Fibroblast of skin of right biceps (primary cell): ENCODE results near the gene VPS39.

Experiments
- DNase-seq: peaks from one replicate; pipeline ENCODE4 v3.0.0-alpha.2; 2013

Gene VPS39

DNA sequence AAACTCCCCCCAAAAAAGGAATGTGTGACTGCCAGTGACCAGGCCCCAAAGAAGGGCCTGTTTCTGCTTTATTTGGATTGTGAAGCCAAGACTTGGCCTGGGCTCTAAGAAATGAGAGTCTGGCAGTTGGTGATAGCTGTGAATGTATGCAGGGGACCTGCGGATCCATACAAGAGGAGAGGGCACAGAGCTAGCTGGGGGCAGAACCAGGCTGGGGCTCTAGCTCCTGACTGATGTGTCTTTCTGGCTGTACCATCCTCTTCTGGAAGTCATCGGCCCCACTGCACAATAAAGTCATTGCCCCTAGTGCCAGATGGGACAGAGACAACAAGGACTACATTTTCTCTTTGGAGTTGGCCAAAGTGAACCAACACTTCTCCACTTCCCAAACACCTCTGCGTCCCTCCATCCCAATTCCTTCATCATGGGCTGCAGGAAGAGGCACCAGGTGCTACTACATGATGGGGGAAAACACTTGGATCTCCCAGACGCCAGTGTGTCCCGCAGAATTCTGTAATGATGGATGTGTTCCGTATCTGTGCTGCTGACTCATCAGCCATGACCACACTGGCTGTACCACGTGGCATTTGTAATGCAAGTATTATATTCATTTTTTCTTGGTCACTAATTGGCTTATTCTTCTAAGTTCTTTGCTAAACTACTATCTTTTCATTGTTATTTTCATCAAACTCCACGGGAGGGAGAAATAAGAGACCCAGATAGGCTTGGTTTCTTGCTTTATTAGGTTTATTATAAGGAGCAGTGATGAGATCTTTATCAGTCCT lies 49.9 kb downstream of the VPS39 start:
- peak; percentile 72 for DNase-seq

DNA sequence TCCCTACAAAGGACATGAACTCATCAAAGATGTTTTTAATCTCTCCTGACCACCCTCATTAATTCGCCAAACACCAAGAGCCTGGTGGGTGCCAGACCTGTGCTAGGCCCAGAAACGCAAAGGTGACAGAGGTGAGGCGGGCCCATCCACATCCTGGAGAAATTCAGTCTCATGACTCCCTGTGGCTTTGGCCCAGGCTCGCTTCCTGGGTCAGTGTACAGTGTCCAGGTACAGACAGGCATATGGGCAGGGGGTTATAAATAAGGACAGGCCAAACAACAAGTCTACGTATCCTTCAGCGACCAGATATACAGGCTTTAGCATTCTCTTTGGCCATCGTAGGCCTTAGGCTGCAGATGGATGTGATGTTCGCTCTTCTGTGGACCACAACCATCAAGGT lies 50.7 kb downstream of the VPS39 start:
- no peak for DNase-seq

- no peak for DNase-seq
Observed at GRCh38 chr15:42156243-42156922, 51.7 kb downstream of the VPS39 start, which contains the start of gene PLA2G4F. Gene PLA2G4F (minus strand): TSS chr15:42156636. CDS start chr15:42156549, 87 bp downstream.

GRCh38 chr15:42155546-42156242 lies 52.4 kb downstream of the VPS39 start:
- no peak for DNase-seq

GRCh38 chr15:42154956-42155355 lies 53.1 kb downstream of the VPS39 start:
- DNase-seq, result no peak

DNA sequence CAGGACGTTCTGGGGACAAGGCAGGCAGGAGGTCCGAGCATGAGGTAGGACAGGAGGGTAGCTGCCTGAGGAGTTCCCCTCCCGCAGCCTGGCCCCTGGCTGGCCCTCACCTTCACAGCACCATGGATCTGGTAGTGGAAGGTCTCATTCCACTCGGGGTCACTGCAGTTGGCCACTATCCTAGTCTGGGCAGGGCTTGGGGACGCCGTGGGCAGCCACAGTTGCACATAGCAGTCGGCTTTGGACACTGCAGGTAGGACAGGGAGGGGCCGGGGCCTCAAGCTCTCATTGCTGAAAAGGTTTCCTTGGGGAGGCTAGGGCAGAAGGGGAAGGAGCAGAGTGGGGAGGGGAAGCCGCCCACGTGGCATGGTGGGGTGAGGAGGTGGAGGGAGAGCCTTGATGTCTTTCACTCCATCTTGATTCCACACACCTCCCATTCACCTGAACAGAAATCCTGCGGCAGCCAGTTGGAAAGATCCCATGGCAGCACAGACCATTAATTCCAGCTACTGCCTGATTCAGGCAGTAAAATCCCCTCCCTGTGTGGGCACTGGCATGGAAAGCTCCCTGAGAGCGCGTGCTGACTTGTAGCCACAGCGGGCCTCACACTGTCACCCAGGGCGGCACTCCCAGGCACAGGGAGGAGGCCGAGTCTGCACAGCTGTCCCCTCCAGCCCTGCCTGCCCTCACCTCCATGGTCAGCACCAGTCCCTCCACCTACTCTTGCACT lies 53.7 kb downstream of the VPS39 start:
- no peak for DNase-seq

- DNase-seq, result no peak
Observed at GRCh38 chr15:42153874-42154211, 54.3 kb downstream of the VPS39 start.

GRCh38 chr15:42152921-42153698 lies 55.0 kb downstream of the VPS39 start:
- DNase-seq, result no peak

DNA sequence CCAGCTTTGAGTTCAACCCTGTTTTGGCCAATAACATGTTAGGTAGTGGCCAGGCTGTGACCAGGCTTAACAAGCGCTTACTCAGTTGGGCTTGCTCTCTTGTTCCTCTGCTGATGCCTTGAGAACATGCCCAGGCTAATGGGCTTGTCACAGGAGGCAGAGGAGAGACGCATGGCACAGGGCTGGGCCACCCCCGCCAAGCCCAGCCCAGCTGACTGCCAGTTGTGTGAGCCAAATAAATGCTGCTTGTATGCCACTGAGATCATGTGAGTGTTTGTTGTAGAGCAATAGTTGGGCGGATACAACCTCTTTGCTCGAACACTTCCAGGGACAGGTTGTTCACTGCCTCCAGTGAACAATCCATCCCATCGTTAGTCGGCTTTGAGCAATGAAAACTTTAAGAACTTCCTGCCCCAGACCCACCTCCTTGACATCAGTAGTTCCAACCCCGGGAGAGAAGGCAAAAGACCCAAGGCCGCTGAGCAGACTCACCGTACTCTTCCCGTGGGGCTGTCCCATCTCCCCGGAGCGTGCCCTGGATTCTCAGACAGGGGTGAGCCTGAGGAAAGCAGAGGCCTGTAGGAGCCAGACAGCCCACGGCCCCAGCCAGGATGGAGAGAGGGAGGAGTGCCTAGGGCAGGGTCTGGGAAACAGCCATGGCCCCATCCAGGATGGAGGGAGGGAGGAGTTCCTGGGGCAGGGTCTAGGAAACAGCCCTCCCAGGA lies 55.7 kb downstream of the VPS39 start:
- DNase-seq, result no peak

DNA sequence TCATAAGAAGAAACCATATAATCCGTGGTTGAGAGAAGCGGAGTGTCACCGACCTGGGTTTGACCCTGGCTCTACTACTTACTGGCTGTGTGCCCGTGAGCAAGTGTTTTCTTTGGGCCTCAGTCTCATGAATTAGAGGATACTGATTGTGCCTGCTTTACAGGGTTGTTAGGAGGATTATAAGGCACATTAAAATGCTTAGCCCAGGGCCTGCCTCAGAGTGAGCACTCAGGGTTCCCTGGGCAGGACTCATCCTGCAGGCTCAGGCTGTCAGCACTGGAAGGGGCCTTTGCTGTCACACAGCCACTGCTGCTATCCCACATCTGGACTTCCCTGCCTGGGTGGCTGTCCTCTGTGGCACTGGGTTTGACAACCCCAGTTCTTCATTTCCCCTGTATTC lies 56.4 kb downstream of the VPS39 start:
- DNase-seq, result peak; percentile 21

DNA sequence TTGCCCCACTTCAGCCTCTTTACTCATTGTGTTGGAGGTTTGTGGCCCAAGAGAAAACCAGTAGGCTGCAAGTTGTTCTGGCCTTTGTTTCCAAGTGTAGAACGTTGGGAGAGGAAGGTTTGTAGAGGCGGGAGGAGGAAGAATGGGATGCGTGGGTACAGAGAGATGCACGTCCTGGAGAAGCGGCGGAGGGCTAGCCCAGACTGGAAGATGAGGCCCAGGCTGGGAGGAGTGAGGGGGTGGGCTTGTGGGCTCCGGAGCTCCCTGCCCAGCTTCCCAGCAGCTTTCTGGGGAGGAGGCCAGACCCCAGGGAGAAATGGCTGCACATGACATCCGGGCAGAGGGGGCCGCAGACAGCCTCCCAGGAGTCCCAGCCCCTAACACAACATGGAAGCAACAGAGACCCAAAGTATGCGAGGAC lies 57.0 kb downstream of the VPS39 start:
- no peak for DNase-seq

- no peak for DNase-seq
Observed at GRCh38 chr15:42150219-42150970, 57.7 kb downstream of the VPS39 start.

- DNase-seq, result no peak
Observed at GRCh38 chr15:42149493-42150218, 58.4 kb downstream of the VPS39 start.

DNA sequence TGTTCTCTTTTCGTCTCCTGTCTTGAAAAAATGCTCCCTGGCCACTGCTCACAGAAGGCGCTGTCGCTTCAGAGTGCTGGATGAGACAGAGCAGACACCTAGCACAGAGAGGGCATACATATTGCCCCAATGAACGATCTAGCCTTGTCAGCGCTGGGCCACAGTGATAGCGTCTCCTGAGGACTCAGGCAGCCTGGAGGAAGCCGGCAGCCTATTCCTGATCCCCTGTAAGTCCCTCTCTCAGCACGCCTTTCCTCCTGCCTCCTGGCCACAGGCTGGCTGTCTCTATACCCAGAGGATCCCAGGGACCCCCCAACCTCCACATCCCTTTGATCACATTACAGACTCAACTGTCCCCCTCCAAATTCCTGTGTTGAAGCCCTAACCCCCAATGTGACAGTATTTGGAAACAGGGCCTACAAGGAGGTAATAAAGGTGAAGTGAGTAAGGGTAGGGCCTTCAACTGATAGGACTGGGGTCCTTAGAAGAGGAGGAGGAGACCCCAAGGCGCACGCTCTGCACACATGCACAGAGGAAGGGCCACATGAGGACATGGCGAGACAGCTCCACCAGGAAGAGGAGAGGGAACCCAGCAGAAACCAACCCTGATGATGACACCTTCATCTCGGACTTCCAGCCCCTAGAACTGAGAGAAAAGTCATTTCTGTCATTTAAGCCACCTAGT lies 59.2 kb downstream of the VPS39 start:
- DNase-seq, result no peak

GRCh38 chr15:42147431-42147735 lies 60.7 kb downstream of the VPS39 start:
- no peak for DNase-seq

GRCh38 chr15:42146551-42147430 lies 61.3 kb downstream of the VPS39 start:
- DNase-seq, result no peak

DNA sequence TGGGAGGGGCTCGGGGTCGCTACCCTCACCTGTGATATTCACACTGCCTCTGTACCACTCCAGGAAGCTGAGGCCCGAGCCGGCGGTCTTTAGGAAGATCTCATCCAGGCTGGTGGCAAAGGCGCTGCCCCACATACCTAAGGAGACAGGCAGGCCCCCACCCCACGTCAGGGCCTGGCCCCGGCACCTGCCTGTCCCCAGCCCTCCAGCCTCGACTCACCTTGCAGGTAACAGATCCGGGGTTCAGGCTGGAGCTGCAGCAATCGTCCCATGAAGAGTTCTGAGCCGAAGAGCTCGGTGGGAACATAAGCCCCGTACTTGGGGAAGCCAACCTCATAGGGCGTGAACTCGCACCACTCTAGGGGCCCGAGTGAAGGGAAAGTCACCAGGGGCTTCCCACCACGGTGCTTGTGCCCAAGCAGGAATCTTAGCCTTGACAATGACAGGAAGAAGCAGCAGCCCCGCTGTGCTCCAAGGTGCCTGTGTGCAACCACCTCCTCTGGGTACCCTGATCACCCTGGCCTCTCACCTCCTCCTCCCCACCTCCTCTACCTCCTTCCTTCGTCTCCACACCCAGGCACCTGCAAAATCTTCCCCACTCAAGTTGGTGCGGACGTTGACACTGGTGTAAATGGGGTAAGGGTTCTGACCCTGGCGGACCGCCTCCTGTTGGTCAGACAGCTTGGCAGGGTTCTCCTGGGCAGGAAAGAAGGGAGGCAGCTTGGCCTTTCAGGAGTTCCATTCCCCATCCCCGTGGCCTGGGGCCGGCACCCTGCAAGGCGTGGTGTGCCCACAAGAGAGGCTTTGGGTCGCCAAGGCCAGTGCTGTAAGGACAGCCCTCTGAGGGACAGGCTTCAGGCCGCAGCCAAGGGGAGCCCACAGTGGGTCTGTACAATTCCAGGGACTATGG lies 62.3 kb downstream of the VPS39 start:
- DNase-seq, result no peak
